ENCODE measurements around the gene KCNIP1. TPM values are rescaled to one million over a fixed set of nuclear protein-coding genes. Genes with fewer than 3 reads are reported as not detected.

The KCNIP1 gene
- total and polyA plus RNA-seq, 2 of the 13 experiments (the other 11 are each of a cell fraction or from before 2014, with no cell fraction given), result not detected

GRCh38 chr5:170635706-170636105 lies 131.9 kb downstream of the KCNIP1 start:
- POLR2A ChIA-PET, result no interaction called here
- ATAC-seq (no peak), DNase-seq (ENCODE audit: low spot score) (no peak), FAIRE-seq (no peak)
- no peaks in the 10 kb centered on the region for H4K20me1 ChIP-seq (ENCODE audit: insufficient read depth, low read length)
- H3K9me3 ChIP-seq (ENCODE audit: low read length), result no peaks in the 10 kb centered on the region
- intact Hi-C loops (cut with micrococcal nuclease; ENCODE audit: unreplicated experiment) (loop anchor here (10.0 kb wide), 1 partner anchor 109 kb away; no protein-coding TSS in a partner anchor), in situ Hi-C loops (cut with HindIII; ENCODE audit: extremely low pct_ligation_motif_present, low pct_unique_long_range_greater_than_20kb) (no loop called here)
- CTCF ChIA-PET (ENCODE audit: low intra/inter-chr PET ratio, low total read pairs), result no interaction called here
- H3K36me3 ChIP-seq (replicated peaks in 1 of 2; ENCODE audit: control insufficient read depth in 1 of 2, insufficient read depth in 2 of 2, low read length in 2 of 2), result no peaks in the 10 kb centered on the region
- H3K4me1 ChIP-seq (ENCODE audit: insufficient read depth, low read length), result peaks cover 11% of the 10 kb centered on the region; the same call in 1 of the 2 replicates
- no peak overlapping the region for H3K9ac ChIP-seq (ENCODE audit: insufficient read depth, low read depth, low read length)
- 38% methylated on average over 3 of the region's 3 CpGs for WGBS (ENCODE audit: low lambda C conversion rate)
- H3K79me2 ChIP-seq (ENCODE audit: insufficient read depth, low read length), result no peaks in the 10 kb centered on the region
- peaks cover 0 to 13% of the 10 kb centered on the region in 2 experiments; a peak in 2 of 5 replicates for H3K27me3 ChIP-seq (ENCODE audit: control insufficient read depth in 1 of 2, insufficient read depth in 2 of 2, low read length in 2 of 2)
- H2AFZ ChIP-seq (ENCODE audit: low read length), result no peak overlapping the region
- no TSS peak for BruUV-seq (replicated peaks)
- no peak overlapping the region for H3K27ac ChIP-seq (ENCODE audit: extremely low read length, insufficient read depth, low read length)
- no peak overlapping the region for H3K4me3 ChIP-seq (replicated peaks in 1 of 3; ENCODE audit: insufficient read depth in 1 of 3, low read depth in 2 of 3, low read length in 3 of 3)
- H3K4me2 ChIP-seq (ENCODE audit: low read depth, low read length), result no peak overlapping the region
- no peak for TF ChIP-seq TEAD2 (CRISPR knock-in tag; IDR thresholded peaks at IDR 0.05)
- no peak for TF ChIP-seq DMTF1 (CRISPR knock-in tag; IDR thresholded peaks at IDR 0.05)

GRCh38 chr5:170636206-170636605 lies 132.4 kb downstream of the KCNIP1 start:
- DNase-seq (ENCODE audit: low spot score), result no peak
- intact Hi-C loops (cut with micrococcal nuclease; ENCODE audit: unreplicated experiment), result loop anchor here (10.0 kb wide), 1 partner anchor 109 kb away; no protein-coding TSS in a partner anchor
- CTCF ChIA-PET (ENCODE audit: low intra/inter-chr PET ratio, low total read pairs), result no interaction called here
- TF ChIP-seq ARID2 (CRISPR knock-in tag; IDR thresholded peaks at IDR 0.05; ENCODE audit: borderline replicate concordance) (no peak), ZNF331 (CRISPR knock-in tag; IDR thresholded peaks at IDR 0.05) (no peak), ZNF747 (CRISPR knock-in tag; IDR thresholded peaks at IDR 0.05; ENCODE audit: borderline replicate concordance) (no peak), ZFY (CRISPR knock-in tag; IDR thresholded peaks at IDR 0.05) (no peak), KLF6 (CRISPR knock-in tag; IDR thresholded peaks at IDR 0.05) (no peak), ZNF276 (CRISPR knock-in tag; IDR thresholded peaks at IDR 0.05; ENCODE audit: low read depth) (no peak), WIZ (CRISPR knock-in tag; IDR thresholded peaks at IDR 0.05) (no peak), HNF1A (IDR thresholded peaks at IDR 0.05; ENCODE audit: low read depth) (no peak), HNF1A (CRISPR knock-in tag; IDR thresholded peaks at IDR 0.05; ENCODE audit: borderline replicate concordance) (no peak)

More at GRCh38 chr5:170636206-170636605, 132.4 kb downstream of the KCNIP1 start:
- no peak overlapping the region for H2AFZ ChIP-seq (ENCODE audit: low read length)
- no peaks in the 10 kb centered on the region for H3K9me3 ChIP-seq (ENCODE audit: low read length)
- 40% methylated on average over 8 of the region's 11 CpGs for WGBS (ENCODE audit: low lambda C conversion rate)
- FAIRE-seq (no peak), ATAC-seq (no peak)
- no TSS peak for BruUV-seq (replicated peaks)
- POLR2A ChIA-PET, result no interaction called here
- in situ Hi-C loops (cut with HindIII; ENCODE audit: extremely low pct_ligation_motif_present, low pct_unique_long_range_greater_than_20kb), result no loop called here
- H3K27ac ChIP-seq (ENCODE audit: extremely low read length, insufficient read depth, low read length), result no peak overlapping the region
- no peaks in the 10 kb centered on the region for H4K20me1 ChIP-seq (ENCODE audit: insufficient read depth, low read length)
- no peak overlapping the region for H3K4me2 ChIP-seq (ENCODE audit: low read depth, low read length)
- H3K36me3 ChIP-seq (replicated peaks in 1 of 2; ENCODE audit: control insufficient read depth in 1 of 2, insufficient read depth in 2 of 2, low read length in 2 of 2), result no peaks in the 10 kb centered on the region
- H3K4me3 ChIP-seq (replicated peaks in 1 of 3; ENCODE audit: insufficient read depth in 1 of 3, low read depth in 2 of 3, low read length in 3 of 3), result no peak overlapping the region
- no peak overlapping the region for H3K9ac ChIP-seq (ENCODE audit: insufficient read depth, low read depth, low read length)
- H3K79me2 ChIP-seq (ENCODE audit: insufficient read depth, low read length), result no peaks in the 10 kb centered on the region
- peaks cover 0 to 11% of the 10 kb centered on the region in 2 experiments; a peak in 2 of 5 replicates for H3K27me3 ChIP-seq (ENCODE audit: control insufficient read depth in 1 of 2, insufficient read depth in 2 of 2, low read length in 2 of 2)
- peaks cover 11% of the 10 kb centered on the region; the same call in 1 of the 2 replicates for H3K4me1 ChIP-seq (ENCODE audit: insufficient read depth, low read length)

Measured in HepG2 (cell line).